WTC11 (cell line): ENCODE measurements around the gene CLASP1. TPM values are rescaled to one million over a fixed set of nuclear protein-coding genes. Genes with fewer than 3 reads are reported as not detected.

Experiments used
- ATAC-seq: fragments of 200-7000 bp; cut with Tn5 transposase; 2 replicates; pipeline ENCODE4 v1.10.0; 2021; ENCODE audit warnings: mild to moderate bottlenecking, moderate library complexity
- CTCF ChIA-PET: fragments of 300-600 bp; sonication (Branson Sonifier 250); formaldehyde crosslinking; loops from one replicate; lab custom pipeline; 2021; ENCODE audit warnings: antibody characterized with exemption; lab: Charles Lee
- POLR2A ChIA-PET: fragments of 350-600 bp; sonication (Branson Sonifier 250); formaldehyde crosslinking; loops from one replicate; lab custom pipeline; 2021; ENCODE audit warnings: antibody characterized with exemption; lab: Charles Lee
- DNase-seq: peaks from one replicate; pipeline ENCODE4 v3.0.0; 2021; ENCODE audit warnings: low spot score
- H3K27ac Mint-ChIP-seq: 2 replicates; pipeline ENCODE4 v1.8.0; 2021; ENCODE audit warnings: mixed read lengths
- H3K27me3 Mint-ChIP-seq: 2 replicates; pipeline ENCODE4 v1.8.0; 2021; ENCODE audit warnings: low read depth, mild to moderate bottlenecking, moderate library complexity, mixed read lengths
- H3K36me3 Mint-ChIP-seq: 2 replicates; pipeline ENCODE4 v1.8.0; 2021; ENCODE audit warnings: mixed read lengths
- H3K4me1 Mint-ChIP-seq: 2 replicates; pipeline ENCODE4 v1.8.0; 2022; ENCODE audit warnings: mixed read lengths
- H3K4me3 Mint-ChIP-seq: 2 replicates; pipeline ENCODE4 v1.8.0; 2021; ENCODE audit warnings: mild to moderate bottlenecking, moderate library complexity, mixed read lengths
- H3K9me3 Mint-ChIP-seq: 2 replicates; pipeline ENCODE4 v1.8.0; 2021; ENCODE audit warnings: mixed read lengths
- EMX1 ChIP-seq: fragments of 250-450 bp; sonication (Bioruptor Pico); IDR thresholded peaks from 2 replicates; pipeline ENCODE4 v1.8.0; 2021; ENCODE audit warnings: mild to moderate bottlenecking
- NFATC4 ChIP-seq: fragments of 250-450 bp; sonication (Bioruptor Pico); IDR thresholded peaks from 2 replicates; pipeline ENCODE4 v1.9.0; 2021; ENCODE audit warnings: mild to moderate bottlenecking
- NFYB ChIP-seq: sonication (generic); formaldehyde crosslinking; conservative IDR thresholded peaks from 2 replicates; pipeline ENCODE4 v1.8.0; 2022; ENCODE audit warnings: low read depth, missing genetic modification reagents
- NR1H2 ChIP-seq: sonication (generic); formaldehyde crosslinking; IDR thresholded peaks from 2 replicates; pipeline ENCODE4 v1.9.0; 2021; ENCODE audit warnings: mild to moderate bottlenecking, moderate library complexity, missing genetic modification reagents
- NR2C2 ChIP-seq: sonication (generic); formaldehyde crosslinking; IDR thresholded peaks from 2 replicates; pipeline ENCODE4 v1.8.0; 2022; ENCODE audit warnings: mild to moderate bottlenecking, missing genetic modification reagents
- ZBTB21 ChIP-seq: sonication (generic); formaldehyde crosslinking; IDR thresholded peaks from 2 replicates; pipeline ENCODE4 v1.8.1; 2023; ENCODE audit warnings: mild to moderate bottlenecking, missing genetic modification reagents, borderline replicate concordance
- ZNF396 ChIP-seq: fragments of 250-450 bp; sonication (Bioruptor Pico); IDR thresholded peaks from 2 replicates; pipeline ENCODE4 v1.8.0; 2021; ENCODE audit warnings: mild to moderate bottlenecking, moderate library complexity, borderline replicate concordance
- total RNA-seq: library from RNA; stranded (reverse); gene quantifications from 3 replicates; pipeline ENCODE4 v1.2.3, GENCODE V29; 2021
- TF ChIP-seq, protein P1 (sequence below): sonication (generic); formaldehyde crosslinking; IDR thresholded peaks from 2 replicates; pipeline ENCODE4 v1.8.1; 2022; ENCODE audit warnings: mild to moderate bottlenecking, missing genetic modification reagents, moderate library complexity, borderline replicate concordance
- TF ChIP-seq, protein P2 (sequence below): fragments of 250-450 bp; sonication (Bioruptor Pico); IDR thresholded peaks from 2 replicates; pipeline ENCODE4 v1.9.0; 2021; ENCODE audit warnings: mild to moderate bottlenecking
- TF ChIP-seq, protein P3 (sequence below): fragments of 250-450 bp; sonication (Bioruptor Pico); IDR thresholded peaks from 2 replicates; pipeline ENCODE4 v1.9.0; 2021; ENCODE audit warnings: mild to moderate bottlenecking
- TF ChIP-seq, protein P4 (sequence below): sonication (generic); formaldehyde crosslinking; conservative IDR thresholded peaks from 2 replicates; pipeline ENCODE4 v1.8.1; 2023; ENCODE audit warnings: mild to moderate bottlenecking, low read depth, missing genetic modification reagents, moderate library complexity
- TF ChIP-seq, protein P5 (sequence below): sonication (generic); formaldehyde crosslinking; IDR thresholded peaks from 2 replicates; pipeline ENCODE4 v1.8.0; 2023; ENCODE audit warnings: mild to moderate bottlenecking, missing genetic modification reagents
- TF ChIP-seq, protein P6 (sequence below): sonication (generic); formaldehyde crosslinking; IDR thresholded peaks from 2 replicates; pipeline ENCODE4 v1.8.1; 2023; ENCODE audit warnings: mild to moderate bottlenecking, missing genetic modification reagents, moderate library complexity
- TF ChIP-seq, protein P7 (sequence below): sonication (generic); formaldehyde crosslinking; IDR thresholded peaks from 2 replicates; pipeline ENCODE4 v1.8.1; 2023; ENCODE audit warnings: mild to moderate bottlenecking, missing genetic modification reagents, borderline replicate concordance
- TF ChIP-seq, protein P8 (sequence below): fragments of 250-450 bp; sonication (Bioruptor Pico); conservative IDR thresholded peaks from 2 replicates; pipeline ENCODE4 v1.9.0; 2021; ENCODE audit warnings: mild to moderate bottlenecking
- TF ChIP-seq, protein P9 (sequence below): sonication (generic); formaldehyde crosslinking; IDR thresholded peaks from 2 replicates; pipeline ENCODE4 v1.8.0; 2023; ENCODE audit warnings: missing genetic modification reagents

The CLASP1 gene
- total RNA-seq, 1 experiment from 2014 or later = 50.0 TPM

DNA sequence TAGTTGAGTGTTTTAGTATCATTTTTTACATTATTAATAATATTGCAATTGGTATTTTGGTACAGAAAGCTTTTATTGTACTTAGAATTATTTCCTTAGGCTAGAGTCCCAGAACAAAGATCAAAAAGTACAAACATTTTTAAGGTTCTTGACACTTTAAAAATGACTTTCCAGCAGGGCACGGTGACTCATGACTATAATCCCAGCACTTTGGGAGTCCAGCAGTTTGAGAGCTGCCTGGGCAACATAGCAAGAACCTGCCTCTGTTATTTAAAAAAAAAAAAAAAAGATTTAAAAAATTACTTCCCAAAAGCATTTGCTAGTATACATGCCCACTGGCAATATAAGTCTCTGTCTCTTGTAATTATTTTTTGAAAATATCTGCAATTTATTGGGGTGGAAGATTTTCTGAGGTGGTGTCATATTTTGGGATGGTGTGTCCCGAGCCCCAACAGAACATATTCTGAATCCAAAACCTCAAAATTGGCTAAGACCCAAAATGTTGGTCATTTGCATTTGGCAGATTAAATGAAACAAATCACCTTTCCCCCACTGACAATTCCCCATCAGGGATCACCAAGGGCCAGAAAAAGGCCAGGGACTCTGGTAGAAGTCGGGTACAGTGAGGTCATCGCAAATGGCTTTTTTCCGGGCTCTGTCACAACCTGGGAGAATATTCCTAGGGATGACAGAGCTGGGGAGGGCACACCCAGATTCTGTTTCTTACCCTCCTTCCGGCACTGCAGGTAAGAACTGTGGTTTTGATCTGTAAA is 45.3 kb upstream of the CLASP1 start:
- Mint-ChIP-seq H3K4me1 (peaks cover 27% of the 10 kb centered on the region), H3K27ac (no peak overlapping the region), H3K36me3 (0 out of 2 replicates have a peak, but pooled peaks cover 3% of the 10 kb centered on the region), H3K27me3 (no peaks in the 10 kb centered on the region), H3K4me3 (no peak overlapping the region), H3K9me3 (peaks cover 9% of the 10 kb centered on the region)
- peak; percentile 10; the same call in 1 of the 2 replicates for ATAC-seq
- no peak for DNase-seq
- ChIA-PET POLR2A (no interaction called here), CTCF (no interaction called here)
- no peak for TF ChIP-seq ZBTB21 (CRISPR knock-in tag)
- TF ChIP-seq EMX1 (CRISPR knock-in tag) = no peak
- TF ChIP-seq, protein P1, sequence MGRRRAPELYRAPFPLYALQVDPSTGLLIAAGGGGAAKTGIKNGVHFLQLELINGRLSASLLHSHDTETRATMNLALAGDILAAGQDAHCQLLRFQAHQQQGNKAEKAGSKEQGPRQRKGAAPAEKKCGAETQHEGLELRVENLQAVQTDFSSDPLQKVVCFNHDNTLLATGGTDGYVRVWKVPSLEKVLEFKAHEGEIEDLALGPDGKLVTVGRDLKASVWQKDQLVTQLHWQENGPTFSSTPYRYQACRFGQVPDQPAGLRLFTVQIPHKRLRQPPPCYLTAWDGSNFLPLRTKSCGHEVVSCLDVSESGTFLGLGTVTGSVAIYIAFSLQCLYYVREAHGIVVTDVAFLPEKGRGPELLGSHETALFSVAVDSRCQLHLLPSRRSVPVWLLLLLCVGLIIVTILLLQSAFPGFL (CRISPR knock-in tag) = no peak
- TF ChIP-seq, protein P2, sequence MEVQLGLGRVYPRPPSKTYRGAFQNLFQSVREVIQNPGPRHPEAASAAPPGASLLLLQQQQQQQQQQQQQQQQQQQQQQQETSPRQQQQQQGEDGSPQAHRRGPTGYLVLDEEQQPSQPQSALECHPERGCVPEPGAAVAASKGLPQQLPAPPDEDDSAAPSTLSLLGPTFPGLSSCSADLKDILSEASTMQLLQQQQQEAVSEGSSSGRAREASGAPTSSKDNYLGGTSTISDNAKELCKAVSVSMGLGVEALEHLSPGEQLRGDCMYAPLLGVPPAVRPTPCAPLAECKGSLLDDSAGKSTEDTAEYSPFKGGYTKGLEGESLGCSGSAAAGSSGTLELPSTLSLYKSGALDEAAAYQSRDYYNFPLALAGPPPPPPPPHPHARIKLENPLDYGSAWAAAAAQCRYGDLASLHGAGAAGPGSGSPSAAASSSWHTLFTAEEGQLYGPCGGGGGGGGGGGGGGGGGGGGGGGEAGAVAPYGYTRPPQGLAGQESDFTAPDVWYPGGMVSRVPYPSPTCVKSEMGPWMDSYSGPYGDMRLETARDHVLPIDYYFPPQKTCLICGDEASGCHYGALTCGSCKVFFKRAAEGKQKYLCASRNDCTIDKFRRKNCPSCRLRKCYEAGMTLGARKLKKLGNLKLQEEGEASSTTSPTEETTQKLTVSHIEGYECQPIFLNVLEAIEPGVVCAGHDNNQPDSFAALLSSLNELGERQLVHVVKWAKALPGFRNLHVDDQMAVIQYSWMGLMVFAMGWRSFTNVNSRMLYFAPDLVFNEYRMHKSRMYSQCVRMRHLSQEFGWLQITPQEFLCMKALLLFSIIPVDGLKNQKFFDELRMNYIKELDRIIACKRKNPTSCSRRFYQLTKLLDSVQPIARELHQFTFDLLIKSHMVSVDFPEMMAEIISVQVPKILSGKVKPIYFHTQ (CRISPR knock-in tag) = no peak
- no peak for TF ChIP-seq ZNF396 (CRISPR knock-in tag)
- TF ChIP-seq NR2C2 = no peak
- TF ChIP-seq, protein P3, sequence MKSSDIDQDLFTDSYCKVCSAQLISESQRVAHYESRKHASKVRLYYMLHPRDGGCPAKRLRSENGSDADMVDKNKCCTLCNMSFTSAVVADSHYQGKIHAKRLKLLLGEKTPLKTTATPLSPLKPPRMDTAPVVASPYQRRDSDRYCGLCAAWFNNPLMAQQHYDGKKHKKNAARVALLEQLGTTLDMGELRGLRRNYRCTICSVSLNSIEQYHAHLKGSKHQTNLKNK (CRISPR knock-in tag) = no peak
- TF ChIP-seq, protein P4, sequence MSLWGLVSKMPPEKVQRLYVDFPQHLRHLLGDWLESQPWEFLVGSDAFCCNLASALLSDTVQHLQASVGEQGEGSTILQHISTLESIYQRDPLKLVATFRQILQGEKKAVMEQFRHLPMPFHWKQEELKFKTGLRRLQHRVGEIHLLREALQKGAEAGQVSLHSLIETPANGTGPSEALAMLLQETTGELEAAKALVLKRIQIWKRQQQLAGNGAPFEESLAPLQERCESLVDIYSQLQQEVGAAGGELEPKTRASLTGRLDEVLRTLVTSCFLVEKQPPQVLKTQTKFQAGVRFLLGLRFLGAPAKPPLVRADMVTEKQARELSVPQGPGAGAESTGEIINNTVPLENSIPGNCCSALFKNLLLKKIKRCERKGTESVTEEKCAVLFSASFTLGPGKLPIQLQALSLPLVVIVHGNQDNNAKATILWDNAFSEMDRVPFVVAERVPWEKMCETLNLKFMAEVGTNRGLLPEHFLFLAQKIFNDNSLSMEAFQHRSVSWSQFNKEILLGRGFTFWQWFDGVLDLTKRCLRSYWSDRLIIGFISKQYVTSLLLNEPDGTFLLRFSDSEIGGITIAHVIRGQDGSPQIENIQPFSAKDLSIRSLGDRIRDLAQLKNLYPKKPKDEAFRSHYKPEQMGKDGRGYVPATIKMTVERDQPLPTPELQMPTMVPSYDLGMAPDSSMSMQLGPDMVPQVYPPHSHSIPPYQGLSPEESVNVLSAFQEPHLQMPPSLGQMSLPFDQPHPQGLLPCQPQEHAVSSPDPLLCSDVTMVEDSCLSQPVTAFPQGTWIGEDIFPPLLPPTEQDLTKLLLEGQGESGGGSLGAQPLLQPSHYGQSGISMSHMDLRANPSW = no peak
- no peak for TF ChIP-seq NR1H2
- TF ChIP-seq, protein P5, sequence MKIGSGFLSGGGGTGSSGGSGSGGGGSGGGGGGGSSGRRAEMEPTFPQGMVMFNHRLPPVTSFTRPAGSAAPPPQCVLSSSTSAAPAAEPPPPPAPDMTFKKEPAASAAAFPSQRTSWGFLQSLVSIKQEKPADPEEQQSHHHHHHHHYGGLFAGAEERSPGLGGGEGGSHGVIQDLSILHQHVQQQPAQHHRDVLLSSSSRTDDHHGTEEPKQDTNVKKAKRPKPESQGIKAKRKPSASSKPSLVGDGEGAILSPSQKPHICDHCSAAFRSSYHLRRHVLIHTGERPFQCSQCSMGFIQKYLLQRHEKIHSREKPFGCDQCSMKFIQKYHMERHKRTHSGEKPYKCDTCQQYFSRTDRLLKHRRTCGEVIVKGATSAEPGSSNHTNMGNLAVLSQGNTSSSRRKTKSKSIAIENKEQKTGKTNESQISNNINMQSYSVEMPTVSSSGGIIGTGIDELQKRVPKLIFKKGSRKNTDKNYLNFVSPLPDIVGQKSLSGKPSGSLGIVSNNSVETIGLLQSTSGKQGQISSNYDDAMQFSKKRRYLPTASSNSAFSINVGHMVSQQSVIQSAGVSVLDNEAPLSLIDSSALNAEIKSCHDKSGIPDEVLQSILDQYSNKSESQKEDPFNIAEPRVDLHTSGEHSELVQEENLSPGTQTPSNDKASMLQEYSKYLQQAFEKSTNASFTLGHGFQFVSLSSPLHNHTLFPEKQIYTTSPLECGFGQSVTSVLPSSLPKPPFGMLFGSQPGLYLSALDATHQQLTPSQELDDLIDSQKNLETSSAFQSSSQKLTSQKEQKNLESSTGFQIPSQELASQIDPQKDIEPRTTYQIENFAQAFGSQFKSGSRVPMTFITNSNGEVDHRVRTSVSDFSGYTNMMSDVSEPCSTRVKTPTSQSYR (CRISPR knock-in tag) = no peak
- TF ChIP-seq, protein P6, sequence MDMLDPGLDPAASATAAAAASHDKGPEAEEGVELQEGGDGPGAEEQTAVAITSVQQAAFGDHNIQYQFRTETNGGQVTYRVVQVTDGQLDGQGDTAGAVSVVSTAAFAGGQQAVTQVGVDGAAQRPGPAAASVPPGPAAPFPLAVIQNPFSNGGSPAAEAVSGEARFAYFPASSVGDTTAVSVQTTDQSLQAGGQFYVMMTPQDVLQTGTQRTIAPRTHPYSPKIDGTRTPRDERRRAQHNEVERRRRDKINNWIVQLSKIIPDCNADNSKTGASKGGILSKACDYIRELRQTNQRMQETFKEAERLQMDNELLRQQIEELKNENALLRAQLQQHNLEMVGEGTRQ = no peak
- no peak for TF ChIP-seq NFATC4 (CRISPR knock-in tag)
- TF ChIP-seq, protein P7, sequence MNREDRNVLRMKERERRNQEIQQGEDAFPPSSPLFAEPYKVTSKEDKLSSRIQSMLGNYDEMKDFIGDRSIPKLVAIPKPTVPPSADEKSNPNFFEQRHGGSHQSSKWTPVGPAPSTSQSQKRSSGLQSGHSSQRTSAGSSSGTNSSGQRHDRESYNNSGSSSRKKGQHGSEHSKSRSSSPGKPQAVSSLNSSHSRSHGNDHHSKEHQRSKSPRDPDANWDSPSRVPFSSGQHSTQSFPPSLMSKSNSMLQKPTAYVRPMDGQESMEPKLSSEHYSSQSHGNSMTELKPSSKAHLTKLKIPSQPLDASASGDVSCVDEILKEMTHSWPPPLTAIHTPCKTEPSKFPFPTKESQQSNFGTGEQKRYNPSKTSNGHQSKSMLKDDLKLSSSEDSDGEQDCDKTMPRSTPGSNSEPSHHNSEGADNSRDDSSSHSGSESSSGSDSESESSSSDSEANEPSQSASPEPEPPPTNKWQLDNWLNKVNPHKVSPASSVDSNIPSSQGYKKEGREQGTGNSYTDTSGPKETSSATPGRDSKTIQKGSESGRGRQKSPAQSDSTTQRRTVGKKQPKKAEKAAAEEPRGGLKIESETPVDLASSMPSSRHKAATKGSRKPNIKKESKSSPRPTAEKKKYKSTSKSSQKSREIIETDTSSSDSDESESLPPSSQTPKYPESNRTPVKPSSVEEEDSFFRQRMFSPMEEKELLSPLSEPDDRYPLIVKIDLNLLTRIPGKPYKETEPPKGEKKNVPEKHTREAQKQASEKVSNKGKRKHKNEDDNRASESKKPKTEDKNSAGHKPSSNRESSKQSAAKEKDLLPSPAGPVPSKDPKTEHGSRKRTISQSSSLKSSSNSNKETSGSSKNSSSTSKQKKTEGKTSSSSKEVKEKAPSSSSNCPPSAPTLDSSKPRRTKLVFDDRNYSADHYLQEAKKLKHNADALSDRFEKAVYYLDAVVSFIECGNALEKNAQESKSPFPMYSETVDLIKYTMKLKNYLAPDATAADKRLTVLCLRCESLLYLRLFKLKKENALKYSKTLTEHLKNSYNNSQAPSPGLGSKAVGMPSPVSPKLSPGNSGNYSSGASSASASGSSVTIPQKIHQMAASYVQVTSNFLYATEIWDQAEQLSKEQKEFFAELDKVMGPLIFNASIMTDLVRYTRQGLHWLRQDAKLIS (CRISPR knock-in tag) = no peak
- no peak for TF ChIP-seq NFYB (CRISPR knock-in tag)
- TF ChIP-seq, protein P8, sequence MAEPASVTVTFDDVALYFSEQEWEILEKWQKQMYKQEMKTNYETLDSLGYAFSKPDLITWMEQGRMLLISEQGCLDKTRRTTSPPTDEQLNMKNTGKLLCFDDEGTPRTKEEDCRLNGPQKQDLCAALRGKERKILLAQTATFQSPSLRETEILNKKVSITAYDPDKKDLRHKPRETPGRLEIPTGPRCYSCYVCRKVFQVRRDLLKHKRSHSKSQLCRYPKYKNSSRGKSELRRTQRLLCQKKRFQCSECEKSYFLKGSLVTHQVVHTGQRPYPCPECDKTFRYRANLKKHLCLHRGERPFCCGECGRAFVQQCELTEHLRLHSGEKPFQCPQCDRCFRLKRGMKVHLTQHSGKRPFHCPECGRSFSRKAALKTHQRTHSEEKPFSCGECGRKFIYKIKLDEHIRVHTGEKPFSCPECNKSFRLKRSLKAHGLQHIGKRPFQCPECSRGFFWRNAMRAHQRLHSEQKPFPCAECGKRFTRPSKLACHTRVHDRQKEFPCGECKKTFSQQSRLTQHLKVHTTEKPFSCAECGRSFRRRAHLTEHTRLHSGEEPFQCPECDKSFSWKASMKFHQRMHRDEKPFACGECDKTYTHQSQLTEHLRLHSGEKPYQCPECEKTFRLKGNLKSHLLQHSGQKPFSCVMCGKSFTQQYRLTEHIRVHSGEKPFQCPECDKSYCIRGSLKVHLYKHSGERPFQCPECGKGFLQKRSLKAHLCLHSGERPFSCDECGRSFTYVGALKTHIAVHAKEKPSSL (CRISPR knock-in tag) = no peak
- TF ChIP-seq, protein P9, sequence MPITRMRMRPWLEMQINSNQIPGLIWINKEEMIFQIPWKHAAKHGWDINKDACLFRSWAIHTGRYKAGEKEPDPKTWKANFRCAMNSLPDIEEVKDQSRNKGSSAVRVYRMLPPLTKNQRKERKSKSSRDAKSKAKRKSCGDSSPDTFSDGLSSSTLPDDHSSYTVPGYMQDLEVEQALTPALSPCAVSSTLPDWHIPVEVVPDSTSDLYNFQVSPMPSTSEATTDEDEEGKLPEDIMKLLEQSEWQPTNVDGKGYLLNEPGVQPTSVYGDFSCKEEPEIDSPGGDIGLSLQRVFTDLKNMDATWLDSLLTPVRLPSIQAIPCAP (CRISPR knock-in tag) = no peak
